Lung microvascular endothelial cell (primary cell): ENCODE data around the gene ULK3. TPM values are rescaled to one million over a fixed set of nuclear protein-coding genes. Genes with fewer than 3 reads are reported as not detected.
"Not testable (repeated sequence)": the region's sequence is repeated elsewhere in the genome, so short reads cannot be mapped to it uniquely, and the experiment has no call there.

Experiments
- DNase-seq, 2 donors: peaks; one replicate each; pipeline versions ENCODE4 v3.0.0 to v3.0.0-alpha.2; 2010; ENCODE audit warnings: low read depth in 2 of 2
- total RNA-seq: library from RNA; depleted of rRNA; stranded (reverse); fragments of >200 nt; gene quantifications from 2 replicates; pipeline ENCODE4 v1.2.1, GENCODE V29; 2014

The ULK3 gene
- total RNA-seq, result 12.4 and 19.4 TPM in 2 replicates

GRCh38 chr15:74842581-74843444 lies at the start of gene ULK3:
ULK3 (minus strand) TSS chr15:74843156; CDS start chr15:74843105, 51 bp downstream.
- DNase-seq, result peak; percentile 86 to 87

GRCh38 chr15:74892313-74892712 lies 49.4 kb upstream of the ULK3 start:
- DNase-seq, result no peak

- no peak for DNase-seq
These were observed 48.5 kb upstream of the ULK3 start for GRCh38 chr15:74891469-74891868.

GRCh38 chr15:74890665-74890960 lies 47.7 kb upstream of the ULK3 start:
- no peak for DNase-seq

GRCh38 chr15:74889883-74890664 lies 47.1 kb upstream of the ULK3 start, which contains the start of gene MPI:
MPI (plus strand) TSS chr15:74890042; CDS start chr15:74890074, 32 bp downstream.
- DNase-seq, result peak; percentile 77 to 84

- DNase-seq, result peak in 1 of 2 donors; percentile 43
These were observed 46.5 kb upstream of the ULK3 start for GRCh38 chr15:74889390-74889882.

GRCh38 chr15:74888716-74889115 lies 45.8 kb upstream of the ULK3 start:
- no peak for DNase-seq

GRCh38 chr15:74887537-74888193 lies 44.7 kb upstream of the ULK3 start:
- not testable (repeated sequence) for DNase-seq

GRCh38 chr15:74885461-74885860 lies 42.5 kb upstream of the ULK3 start:
- DNase-seq, result no peak

GRCh38 chr15:74884428-74885223 lies 41.7 kb upstream of the ULK3 start:
- DNase-seq, result no peak

GRCh38 chr15:74882528-74882927 lies 39.6 kb upstream of the ULK3 start:
- DNase-seq, result no peak

- DNase-seq, result no peak
These were observed 35.3 kb upstream of the ULK3 start for GRCh38 chr15:74878273-74878672.

- DNase-seq, result peak; percentile 14 to 19
These were observed 30.9 kb upstream of the ULK3 start for GRCh38 chr15:74873756-74874424.

GRCh38 chr15:74873036-74873755 lies 30.2 kb upstream of the ULK3 start, which contains the start of gene SCAMP2:
SCAMP2 (minus strand) TSS chr15:74873365; CDS start chr15:74873255, 110 bp downstream.
- peak; percentile 95 to 97 for DNase-seq

GRCh38 chr15:74872702-74873035 lies 29.7 kb upstream of the ULK3 start:
- no peak for DNase-seq

- DNase-seq, result no peak
These were observed 27.7 kb upstream of the ULK3 start for GRCh38 chr15:74870436-74871215.

- DNase-seq, result peak; percentile 66
These were observed 26.9 kb upstream of the ULK3 start for GRCh38 chr15:74869726-74870407.

GRCh38 chr15:74869372-74869725 lies 26.4 kb upstream of the ULK3 start:
- no peak for DNase-seq
